Uterus (tissue), 2 donors: Measurements from ENCODE around the gene KIF20B.

Experiments
- CTCF ChIP-seq, 4 experiments: fragments of 200-600 bp in 2 of 4; fragments of 450-650 bp in 2 of 4; sonication (generic) in 2 of 4; IDR thresholded peaks; one replicate each; pipeline ENCODE4 v1.5.1; 2016 to 2019; ENCODE audit warnings: antibody characterized with exemption in 4 of 4, mild to moderate bottlenecking in 2 of 4, moderate library complexity in 1 of 4
- POLR2A ChIP-seq, 2 donors: fragments of 450-650 bp; IDR thresholded peaks; one replicate each; pipeline ENCODE4 v1.6.1; 2016; ENCODE audit warnings: antibody characterized with exemption in 2 of 2, mild to moderate bottlenecking in 1 of 2, moderate library complexity in 1 of 2

GRCh38 chr10:89700923-89701241, 508 bp upstream of the KIF20B start:
- TF ChIP-seq CTCF (IDR thresholded peaks at IDR 0.05) (no peak), POLR2A (IDR thresholded peaks at IDR 0.05) (no peak)
